K562 (cell line): Measurements from ENCODE around the gene GABBR1. TPM values are rescaled to one million over a fixed set of nuclear protein-coding genes. Genes with fewer than 3 reads are reported as not detected.

Experiments used
- ATAC-seq: fragments of 200-7000 bp; cut with Tn5 transposase; 3 replicates; pipeline ENCODE4 v1.9.1; 2020; ENCODE audit warnings: moderate library complexity
- BruUV-seq: library from RNA; stranded (reverse); fragments of 400-500 nt; replicated peaks from 2 replicates; lab custom pipeline; 2021; lab: Mats Ljungman, UMichigan
- CTCF ChIA-PET: fragments of 300-600 bp; formaldehyde crosslinking; extraction: SDS; loops from one replicate; lab custom pipeline; 2021; ENCODE audit warnings: low intra/inter-chr PET ratio; lab: Yijun Ruan, JAX
- POLR2A ChIA-PET: fragments of 300-600, 350-650 bp; sonication (Branson Sonifier 250); formaldehyde crosslinking; extraction: SDS; loops from one replicate; lab custom pipeline; 2021; ENCODE audit warnings: antibody characterized with exemption, inconsistent platforms; lab: Yijun Ruan, JAX
- DNase-seq, 4 experiments: peaks; one replicate each; pipeline versions ENCODE4 v3.0.0 to v3.0.0-alpha.2; 2011 to 2018; ENCODE audit warnings: low spot score in 3 of 4, mixed read lengths in 3 of 4; ENCODE audit errors: extremely low read depth in 1 of 4
- FAIRE-seq: peaks from 2 replicates; lab custom pipeline; 2011; peaks lifted over from hg19 to GRCh38; lab: Jason Lieb, UNC
- H2AFZ ChIP-seq: 2 replicates; pipeline ENCODE4 v1.6.0; 2011; ENCODE audit warnings: low read depth, low read length, control low read depth, inconsistent platforms
- H3K27ac ChIP-seq: fragments of 200-600 bp; 3 replicates; pipeline ENCODE4 v1.8.0; 2011; ENCODE audit warnings: low read depth, mild to moderate bottlenecking, control low read depth, inconsistent platforms, low read length, moderate library complexity, mixed read lengths; ENCODE audit errors: extremely low read depth
- H3K27me3 ChIP-seq, 2 experiments: fragments of 300-600 bp in 1 of 2; 2 replicates in 1 of 2; 3 replicates in 1 of 2; pipeline versions ENCODE4 v1.6.0 to v1.8.0; 2011; ENCODE audit warnings: inconsistent platforms in 2 of 2, low read length in 2 of 2, mild to moderate bottlenecking in 1 of 2, mixed read lengths in 1 of 2, moderate library complexity in 1 of 2; ENCODE audit not compliant: control insufficient read depth in 2 of 2, insufficient read depth in 2 of 2
- H3K36me3 ChIP-seq: fragments of 300-600 bp; 3 replicates; pipeline ENCODE4 v1.8.0; 2011; ENCODE audit warnings: mild to moderate bottlenecking, low read length, inconsistent platforms; ENCODE audit not compliant: control insufficient read depth, insufficient read depth
- H3K4me1 ChIP-seq, 2 experiments: fragments of 200-600 bp in 1 of 2; replicated peaks in 1 of 2; 2 replicates in 1 of 2; 3 replicates in 1 of 2; pipeline versions ENCODE4 v1.5.1 to v1.8.0; 2011; ENCODE audit warnings: inconsistent platforms in 2 of 2, low read length in 2 of 2, mild to moderate bottlenecking in 1 of 2, mixed read lengths in 1 of 2, moderate library complexity in 1 of 2; ENCODE audit not compliant: control insufficient read depth in 2 of 2, insufficient read depth in 2 of 2
- H3K4me2 ChIP-seq: 2 replicates; pipeline ENCODE4 v1.6.1; 2011; ENCODE audit warnings: low read length, control low read depth, inconsistent platforms, mixed read lengths; ENCODE audit not compliant: insufficient read depth
- H3K4me3 ChIP-seq: fragments of 200-600 bp; sonication (generic), shearing (Covaris generic); 2 replicates; pipeline ENCODE4 v1.5.1; 2016; ENCODE audit warnings: control low read depth, inconsistent platforms
- H3K79me2 ChIP-seq: fragments of 200-600 bp; 3 replicates; pipeline ENCODE4 v1.8.0; 2011; ENCODE audit warnings: low read length, inconsistent platforms; ENCODE audit not compliant: control insufficient read depth, insufficient read depth
- H3K9ac ChIP-seq, 2 experiments: 2 replicates each; pipeline versions ENCODE4 v1.6.0 to v1.6.1; 2011; ENCODE audit warnings: low read depth in 2 of 2, low read length in 2 of 2, control low read depth in 1 of 2, inconsistent platforms in 1 of 2, mild to moderate bottlenecking in 1 of 2, mixed read lengths in 1 of 2; ENCODE audit not compliant: insufficient read depth in 1 of 2
- H3K9me1 ChIP-seq: one replicate; pipeline ENCODE4 v1.6.0; 2011; ENCODE audit warnings: inconsistent platforms, mild to moderate bottlenecking, low read length, moderate library complexity; ENCODE audit not compliant: control insufficient read depth, insufficient read depth
- H3K9me3 ChIP-seq: replicated peaks from 2 replicates; pipeline ENCODE4 v1.5.1; 2011; ENCODE audit warnings: low read depth, low read length, inconsistent platforms; ENCODE audit not compliant: control insufficient read depth, insufficient read depth
- H4K20me1 ChIP-seq: replicated peaks from 2 replicates; pipeline ENCODE4 v1.6.1; 2011; ENCODE audit warnings: low read length, inconsistent platforms, mixed read lengths; ENCODE audit not compliant: control insufficient read depth, insufficient read depth
- C11orf30 ChIP-seq: fragments of 450-650 bp; IDR thresholded peaks from 2 replicates; pipeline ENCODE4 v1.6.1; 2016; ENCODE audit warnings: low read depth, mild to moderate bottlenecking
- CBX2 ChIP-seq: fragments of 200-600 bp; sonication (generic); IDR thresholded peaks from one replicate; pipeline ENCODE4 v1.6.1; 2012; ENCODE audit warnings: mild to moderate bottlenecking, low read length, inconsistent platforms; ENCODE audit not compliant: insufficient read depth, poor library complexity, severe bottlenecking
- CBX3 ChIP-seq, 2 experiments: IDR thresholded peaks; 1 replicate in 1 of 2; 2 replicates in 1 of 2; pipeline ENCODE4 v1.6.1; 2012; ENCODE audit warnings: inconsistent platforms in 2 of 2, low read length in 2 of 2, borderline replicate concordance in 1 of 2, control low read depth in 1 of 2
- EP300 ChIP-seq: IDR thresholded peaks from 2 replicates; pipeline ENCODE4 v1.6.1; 2012; ENCODE audit warnings: low read length, improper control_type of control experiment
- HDAC6 ChIP-seq: IDR thresholded peaks from 2 replicates; pipeline ENCODE4 v1.6.1; 2012; ENCODE audit warnings: low read depth, mild to moderate bottlenecking, control low read depth, inconsistent platforms, low read length, moderate library complexity
- MAFF ChIP-seq: IDR thresholded peaks from 2 replicates; pipeline ENCODE4 v1.6.1; 2012; ENCODE audit warnings: low read length, improper control_type of control experiment
- MAFG ChIP-seq: fragments of 450-650 bp; conservative IDR thresholded peaks from 2 replicates; pipeline ENCODE4 v1.6.1; 2016; ENCODE audit warnings: missing genetic modification characterization, missing compliant biosample characterization
- MAFK ChIP-seq: IDR thresholded peaks from 2 replicates; pipeline ENCODE4 v1.6.1; 2011; ENCODE audit warnings: low read length, improper control_type of control experiment
- MTF1 ChIP-seq: fragments of 250-450 bp; sonication (Bioruptor Pico); IDR thresholded peaks from 2 replicates; pipeline ENCODE4 v1.9.0; 2021; ENCODE audit warnings: moderate library complexity, mild to moderate bottlenecking, inconsistent platforms, borderline replicate concordance
- OTX1 ChIP-seq: fragments of 450-650 bp; formaldehyde crosslinking; IDR thresholded peaks from 2 replicates; pipeline ENCODE4 v1.4.0; 2022; ENCODE audit warnings: mild to moderate bottlenecking
- PHTF2 ChIP-seq: fragments of 250-450 bp; sonication (Bioruptor Pico); IDR thresholded peaks from 2 replicates; pipeline ENCODE4 v1.5.0; 2021; ENCODE audit warnings: mild to moderate bottlenecking
- PURB ChIP-seq: sonication (generic); formaldehyde crosslinking; IDR thresholded peaks from 2 replicates; pipeline ENCODE4 v1.9.0; 2021; ENCODE audit warnings: low read depth, mild to moderate bottlenecking, missing genetic modification reagents
- RUNX1 ChIP-seq: sonication (generic); IDR thresholded peaks from 2 replicates; pipeline ENCODE4 v1.6.1; 2016; ENCODE audit warnings: antibody characterized with exemption, low read depth
- ZBTB8A ChIP-seq: fragments of 450-650 bp; IDR thresholded peaks from 2 replicates; pipeline ENCODE4 v1.6.1; 2018; ENCODE audit warnings: mild to moderate bottlenecking, moderate library complexity; ENCODE audit not compliant: partially characterized antibody
- ZNF316 ChIP-seq: fragments of 450-650 bp; IDR thresholded peaks from 2 replicates; pipeline ENCODE4 v1.6.1; 2016
- ZNF57 ChIP-seq: fragments of 450-650 bp; formaldehyde crosslinking; IDR thresholded peaks from 2 replicates; pipeline ENCODE4 v1.4.0; 2020; ENCODE audit warnings: mild to moderate bottlenecking, moderate library complexity
- WGBS: fragments of 100-300 bp; shearing (Covaris generic); methylation state at CpG from one replicate; pipeline ENCODE4 v1.1.6; 2016; ENCODE audit warnings: low coverage, mixed read lengths; ENCODE audit not compliant: insufficient coverage; ENCODE audit errors: missing lambda C conversion rate; 5-methylcytosine and 5-hydroxymethylcytosine counted together
- in situ Hi-C: fragments of 300-500 bp; cut with MboI; formaldehyde crosslinking; loops from 4 replicates; pipeline ENCODE4 v1.15.0; 2018; ENCODE audit warnings: inconsistent platforms, mixed read lengths
- intact Hi-C: fragments of 100-400 bp; cut with micrococcal nuclease; formaldehyde crosslinking; loops from 2 replicates; pipeline ENCODE4 v1.14.2; 2022
- polyA plus RNA-seq, 8 experiments: library from polyadenylated mRNA; depleted of rRNA in 4 of 8; stranded (reverse) in 5 of 8; unstranded in 3 of 8; fragments of >200 nt; fragmentation: Nextera tagmentation in 2 of 8; fragmentation: Illumina TruSeq in 1 of 8; extraction: Ambion mirVana in 2 of 8; extraction: Trizol in 1 of 8; gene quantifications; 2 replicates each; pipeline versions ENCODE4 v1.2.1 to v1.2.3, GENCODE V29; 2011 to 2014; ENCODE audit warnings: inconsistent platforms in 1 of 8, missing spikeins in 1 of 8
- total RNA-seq, 7 experiments: library from RNA; depleted of rRNA in 6 of 7; stranded (reverse); fragments of >200 nt in 6 of 7; fragmentation: Illumina TruSeq in 2 of 7; extraction: Trizol in 2 of 7; gene quantifications; 2 replicates each; pipeline versions ENCODE4 v1.2.1 to v1.2.3, GENCODE V29; 2011 to 2021; ENCODE audit warnings: low replicate concordance in 1 of 7
- TF ChIP-seq, protein P1 (sequence below): fragments of 150-350 bp; conservative IDR thresholded peaks from 2 replicates; pipeline ENCODE4 v1.6.1; 2014; ENCODE audit warnings: low read length

GABBR1 gene
- total and polyA plus RNA-seq, 9 of the 15 experiments (the other 6 are each of a cell fraction or from before 2014, with no cell fraction given): 2.2 to 48.3 (median 20.8) TPM

DNA sequence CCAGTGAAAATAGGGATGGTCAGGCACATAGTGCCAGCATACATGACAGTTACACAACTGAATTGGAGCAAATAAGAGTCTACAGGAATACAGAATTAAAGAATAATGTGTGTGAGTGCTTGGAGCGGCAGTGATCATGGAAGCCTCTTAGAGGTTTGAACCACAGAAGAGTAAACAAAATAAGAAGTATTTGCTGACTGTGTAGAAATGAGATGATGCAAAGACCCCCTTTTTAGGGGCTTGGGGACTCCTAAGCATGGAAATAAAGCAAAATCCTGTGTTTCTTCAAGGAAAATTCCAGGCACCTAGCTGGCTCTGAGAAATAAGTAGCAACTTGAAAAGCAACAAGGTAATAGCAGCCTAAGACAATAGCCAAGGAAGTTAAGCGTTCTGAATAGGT is 41.3 kb downstream of the GABBR1 start:
- POLR2A ChIA-PET: interaction anchor here (1.8 kb wide), 1 partner anchor 11 kb away, joined by 7 read pairs; no protein-coding TSS in a partner anchor
- TF ChIP-seq MAFF (peak; percentile 77), CBX2 (no peak), C11orf30 (peak; percentile 76), PURB (no peak), EP300 (no peak), MAFG (peak; percentile 69), MTF1 (CRISPR knock-in tag) (no peak), PHTF2 (no peak), OTX1 (CRISPR knock-in tag) (no peak), ZBTB8A (no peak), ZNF57 (CRISPR knock-in tag) (no peak), RUNX1 (no peak), ZNF316 (peak; percentile 88), CBX3 (IDR thresholded peaks at IDR 0.05; ENCODE audit: borderline replicate concordance in 1 of 2, low read length in 2 of 2) (no peak), MAFK (peak; percentile 67), HDAC6 (no peak)
- TF ChIP-seq, protein P1, sequence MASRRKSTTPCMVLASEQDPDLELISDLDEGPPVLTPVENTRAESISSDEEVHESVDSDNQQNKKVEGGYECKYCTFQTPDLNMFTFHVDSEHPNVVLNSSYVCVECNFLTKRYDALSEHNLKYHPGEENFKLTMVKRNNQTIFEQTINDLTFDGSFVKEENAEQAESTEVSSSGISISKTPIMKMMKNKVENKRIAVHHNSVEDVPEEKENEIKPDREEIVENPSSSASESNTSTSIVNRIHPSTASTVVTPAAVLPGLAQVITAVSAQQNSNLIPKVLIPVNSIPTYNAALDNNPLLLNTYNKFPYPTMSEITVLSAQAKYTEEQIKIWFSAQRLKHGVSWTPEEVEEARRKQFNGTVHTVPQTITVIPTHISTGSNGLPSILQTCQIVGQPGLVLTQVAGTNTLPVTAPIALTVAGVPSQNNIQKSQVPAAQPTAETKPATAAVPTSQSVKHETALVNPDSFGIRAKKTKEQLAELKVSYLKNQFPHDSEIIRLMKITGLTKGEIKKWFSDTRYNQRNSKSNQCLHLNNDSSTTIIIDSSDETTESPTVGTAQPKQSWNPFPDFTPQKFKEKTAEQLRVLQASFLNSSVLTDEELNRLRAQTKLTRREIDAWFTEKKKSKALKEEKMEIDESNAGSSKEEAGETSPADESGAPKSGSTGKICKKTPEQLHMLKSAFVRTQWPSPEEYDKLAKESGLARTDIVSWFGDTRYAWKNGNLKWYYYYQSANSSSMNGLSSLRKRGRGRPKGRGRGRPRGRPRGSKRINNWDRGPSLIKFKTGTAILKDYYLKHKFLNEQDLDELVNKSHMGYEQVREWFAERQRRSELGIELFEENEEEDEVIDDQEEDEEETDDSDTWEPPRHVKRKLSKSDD: no peak
- no peaks in the 10 kb centered on the region for H3K9me3 ChIP-seq
- BruUV-seq: no TSS peak
- no peaks in the 10 kb centered on the region for H3K36me3 ChIP-seq
- intact Hi-C loops (no loop called here), in situ Hi-C loops (loop anchor here (25.0 kb wide), 1 partner anchor 754 kb away; no protein-coding TSS in a partner anchor)
- H3K9me1 ChIP-seq: no peaks in the 10 kb centered on the region
- no peak for FAIRE-seq
- WGBS: 15% methylated on average over 2 of the region's 2 CpGs
- H3K4me3 ChIP-seq: no peak overlapping the region
- no peak overlapping the region for H3K27ac ChIP-seq
- CTCF ChIA-PET: no interaction called here
- no peaks in the 10 kb centered on the region for H3K79me2 ChIP-seq
- H3K4me1 ChIP-seq: no peaks in the 10 kb centered on the region
- H3K9ac ChIP-seq: no peak overlapping the region
- H2AFZ ChIP-seq: no peak overlapping the region
- no peak overlapping the region for H3K4me2 ChIP-seq
- H3K27me3 ChIP-seq: 0 out of 5 replicates have a peak, but pooled peaks cover 3 to 10% of the 10 kb centered on the region in 2 experiments
- no peak for ATAC-seq
- no peak for DNase-seq
- no peaks in the 10 kb centered on the region; the same call in 1 of the 2 replicates for H4K20me1 ChIP-seq
